Neuronal stem cell (in vitro differentiated cells): ENCODE measurements around the gene ANKH.

Experiments used
- DNase-seq: peaks from one replicate; pipeline ENCODE4 v3.0.0-alpha.2; 2013; ENCODE audit warnings: low spot score
- H2AFZ ChIP-seq: one replicate; pipeline ENCODE4 v1.6.1; 2013; ENCODE audit warnings: mild to moderate bottlenecking, low read length, inconsistent platforms
- H2AK5ac ChIP-seq: 2 replicates; pipeline ENCODE4 v1.6.1; 2013; ENCODE audit warnings: low read depth, mild to moderate bottlenecking, inconsistent platforms, low read length, moderate library complexity, mixed read lengths
- H2BK120ac ChIP-seq: 2 replicates; pipeline ENCODE4 v1.6.1; 2013; ENCODE audit warnings: low read depth, mild to moderate bottlenecking, inconsistent platforms, low read length, moderate library complexity, mixed read lengths
- H2BK12ac ChIP-seq: one replicate; pipeline ENCODE4 v1.6.1; 2013; ENCODE audit warnings: low read length, inconsistent platforms
- H2BK15ac ChIP-seq: 2 replicates; pipeline ENCODE4 v1.6.1; 2013; ENCODE audit warnings: mild to moderate bottlenecking, low read length, inconsistent platforms, mixed read lengths
- H2BK5ac ChIP-seq: one replicate; pipeline ENCODE4 v1.6.1; 2013; ENCODE audit warnings: inconsistent platforms, mild to moderate bottlenecking, low read length, moderate library complexity
- H3K14ac ChIP-seq: one replicate; pipeline ENCODE4 v1.6.1; 2013; ENCODE audit warnings: low read length, inconsistent platforms
- H3K18ac ChIP-seq: 2 replicates; pipeline ENCODE4 v1.6.1; 2013; ENCODE audit warnings: low read length, inconsistent platforms
- H3K23ac ChIP-seq: 2 replicates; pipeline ENCODE4 v1.6.1; 2013; ENCODE audit warnings: low read depth, mild to moderate bottlenecking, mixed read lengths, low read length, inconsistent platforms; ENCODE audit not compliant: poor library complexity
- H3K27ac ChIP-seq: replicated peaks from 3 replicates; pipeline ENCODE4 v1.5.1; 2013; ENCODE audit warnings: low read length, inconsistent platforms
- H3K27me3 ChIP-seq, 3 experiments: 2 replicates each; pipeline ENCODE4 v1.6.1; 2013; ENCODE audit warnings: low read length in 3 of 3, mild to moderate bottlenecking in 2 of 3, inconsistent platforms in 1 of 3, low read depth in 1 of 3, mixed read lengths in 1 of 3, moderate library complexity in 1 of 3; ENCODE audit not compliant: control insufficient read depth in 3 of 3, insufficient read depth in 3 of 3
- H3K36me3 ChIP-seq, 2 donors: replicated peaks in 1 of 2; 2 replicates each; pipeline ENCODE4 v1.6.1; 2013; ENCODE audit warnings: low read length in 2 of 2; ENCODE audit not compliant: control insufficient read depth in 2 of 2, insufficient read depth in 2 of 2
- H3K4ac ChIP-seq: 2 replicates; pipeline ENCODE4 v1.6.1; 2013; ENCODE audit warnings: inconsistent platforms, mild to moderate bottlenecking, low read length, moderate library complexity
- H3K4me1 ChIP-seq, 2 donors: 1 replicate in 1 of 2; 2 replicates in 1 of 2; pipeline ENCODE4 v1.6.1; 2013; ENCODE audit warnings: low read length in 2 of 2, low read depth in 1 of 2; ENCODE audit not compliant: control insufficient read depth in 2 of 2, insufficient read depth in 1 of 2
- H3K4me2 ChIP-seq: one replicate; pipeline ENCODE4 v1.6.1; 2013; ENCODE audit warnings: mild to moderate bottlenecking, low read length, inconsistent platforms; ENCODE audit not compliant: insufficient read depth, poor library complexity, severe bottlenecking
- H3K4me3 ChIP-seq, 2 donors: 2 replicates each; pipeline ENCODE4 v1.5.1; 2013; ENCODE audit warnings: low read length in 2 of 2, mild to moderate bottlenecking in 2 of 2, inconsistent platforms in 1 of 2, moderate library complexity in 1 of 2
- H3K79me1 ChIP-seq: one replicate; pipeline ENCODE4 v1.6.1; 2013; ENCODE audit warnings: low read depth, mild to moderate bottlenecking, inconsistent platforms, low read length, moderate library complexity
- H3K9ac ChIP-seq: one replicate; pipeline ENCODE4 v1.6.1; 2013; ENCODE audit warnings: mild to moderate bottlenecking, low read depth, low read length, inconsistent platforms; ENCODE audit not compliant: poor library complexity
- H3K9me3 ChIP-seq, 2 donors: replicated peaks in 1 of 2; 2 replicates each; pipeline versions ENCODE3 to v1.6.1; 2013; ENCODE audit warnings: low read length in 2 of 2, mild to moderate bottlenecking in 2 of 2, inconsistent platforms in 1 of 2, low read depth in 1 of 2, mixed read lengths in 1 of 2, moderate library complexity in 1 of 2; ENCODE audit not compliant: control insufficient read depth in 2 of 2, insufficient read depth in 1 of 2
- H4K8ac ChIP-seq: one replicate; pipeline ENCODE4 v1.6.1; 2013; ENCODE audit warnings: low read depth, mild to moderate bottlenecking, inconsistent platforms, low read length, moderate library complexity
- H4K91ac ChIP-seq: one replicate; pipeline ENCODE4 v1.6.1; 2013; ENCODE audit warnings: low read length, low read depth, mild to moderate bottlenecking, inconsistent platforms; ENCODE audit not compliant: poor library complexity
- WGBS, 2 donors: extraction: QIAGEN DNeasy Blood & Tissue Kit; methylation state at CpG; one replicate each; pipeline ENCODE4 v1.1.7; 2013; ENCODE audit warnings: missing lambda C conversion rate in 2 of 2, mixed read lengths in 1 of 2; ENCODE audit not compliant: insufficient read length in 2 of 2, insufficient replicate concordance in 1 of 2; ENCODE audit errors: extremely low coverage in 2 of 2; 5-methylcytosine and 5-hydroxymethylcytosine counted together

ANKH gene

GRCh38 chr5:14759744-14760547 lies 111.6 kb downstream of the ANKH start:
- H2AFZ ChIP-seq: no peak overlapping the region
- peaks cover 2 to 3% of the 10 kb centered on the region in 2 donors for H3K4me1 ChIP-seq
- WGBS, 2 donors: no CpG with 5 or more reads among the region's 6 CpGs
- H3K18ac ChIP-seq: no peak overlapping the region
- no peak overlapping the region for H3K9ac ChIP-seq
- H3K27ac ChIP-seq: no peak overlapping the region
- no peak overlapping the region for H2BK120ac ChIP-seq
- H3K23ac ChIP-seq: no peak overlapping the region
- no peaks in the 10 kb centered on the region for H3K79me1 ChIP-seq
- H3K27me3 ChIP-seq: no peaks in the 10 kb centered on the region
- H4K91ac ChIP-seq: no peak overlapping the region
- H4K8ac ChIP-seq: no peak overlapping the region
- no peak overlapping the region for H2BK15ac ChIP-seq
- no peak overlapping the region for H3K4ac ChIP-seq
- no peak overlapping the region for H3K4me3 ChIP-seq
- no peak overlapping the region for H2AK5ac ChIP-seq
- no peak overlapping the region for H3K14ac ChIP-seq
- H2BK12ac ChIP-seq: no peak overlapping the region
- DNase-seq: no peak
- H2BK5ac ChIP-seq: no peak overlapping the region
- H3K4me2 ChIP-seq: no peak overlapping the region
- no peaks in the 10 kb centered on the region for H3K9me3 ChIP-seq
- H3K36me3 ChIP-seq: no peaks in the 10 kb centered on the region

- H4K91ac ChIP-seq: no peak overlapping the region
- H3K4ac ChIP-seq: no peak overlapping the region
- H3K27me3 ChIP-seq: no peaks in the 10 kb centered on the region
- no peaks in the 10 kb centered on the region for H3K79me1 ChIP-seq
- no peak overlapping the region for H3K27ac ChIP-seq
- H2BK5ac ChIP-seq: no peak overlapping the region
- H3K4me3 ChIP-seq: no peak overlapping the region
- H3K36me3 ChIP-seq: no peaks in the 10 kb centered on the region
- H3K18ac ChIP-seq: no peak overlapping the region
- no peak overlapping the region for H3K14ac ChIP-seq
- peaks cover 2 to 3% of the 10 kb centered on the region in 2 donors for H3K4me1 ChIP-seq
- no peak for DNase-seq
- no peak overlapping the region for H2BK12ac ChIP-seq
- no peak overlapping the region for H2BK120ac ChIP-seq
- no peak overlapping the region for H2BK15ac ChIP-seq
- no peak overlapping the region for H2AFZ ChIP-seq
- H3K23ac ChIP-seq: no peak overlapping the region
- no peaks in the 10 kb centered on the region for H3K9me3 ChIP-seq
- no peak overlapping the region for H2AK5ac ChIP-seq
- H3K9ac ChIP-seq: no peak overlapping the region
- WGBS, 2 donors: no CpG with 5 or more reads among the region's 9 CpGs
- H4K8ac ChIP-seq: no peak overlapping the region
- H3K4me2 ChIP-seq: no peak overlapping the region
Observed at GRCh38 chr5:14757850-14758249, 113.7 kb downstream of the ANKH start.

- H3K9ac ChIP-seq: no peak overlapping the region
- no peak overlapping the region for H3K4me3 ChIP-seq
- no CpG with 5 or more reads among the region's 4 CpGs for WGBS, 2 donors
- H3K27ac ChIP-seq: no peak overlapping the region
- no peak overlapping the region for H4K8ac ChIP-seq
- H4K91ac ChIP-seq: no peak overlapping the region
- H3K79me1 ChIP-seq: no peaks in the 10 kb centered on the region
- H3K4ac ChIP-seq: no peak overlapping the region
- no peak overlapping the region for H2BK15ac ChIP-seq
- no peak overlapping the region for H3K23ac ChIP-seq
- no peak overlapping the region for H2AFZ ChIP-seq
- H3K14ac ChIP-seq: no peak overlapping the region
- H3K4me2 ChIP-seq: no peak overlapping the region
- H2BK5ac ChIP-seq: no peak overlapping the region
- peaks cover 2 to 9% of the 10 kb centered on the region in 2 donors for H3K4me1 ChIP-seq
- no peak overlapping the region for H2BK120ac ChIP-seq
- DNase-seq: no peak
- no peaks in the 10 kb centered on the region for H3K9me3 ChIP-seq
- no peaks in the 10 kb centered on the region for H3K36me3 ChIP-seq
- no peak overlapping the region for H3K18ac ChIP-seq
- no peak overlapping the region for H2BK12ac ChIP-seq
- H2AK5ac ChIP-seq: no peak overlapping the region
- no peaks in the 10 kb centered on the region for H3K27me3 ChIP-seq
Observed at GRCh38 chr5:14756478-14756877, 115.1 kb downstream of the ANKH start.

GRCh38 chr5:14753947-14754346 lies 117.6 kb downstream of the ANKH start:
- Histone ChIP-seq H2BK12ac (no peak overlapping the region), H3K27me3 (no peaks in the 10 kb centered on the region), H3K4me3 (no peak overlapping the region), H3K4ac (no peak overlapping the region), H3K36me3 (peaks cover 0 to 7% of the 10 kb centered on the region in 2 donors), H2BK15ac (no peak overlapping the region), H2BK120ac (no peak overlapping the region), H4K91ac (no peak overlapping the region), H2AFZ (no peak overlapping the region), H4K8ac (no peak overlapping the region), H3K27ac (no peak overlapping the region), H3K14ac (no peak overlapping the region), H3K23ac (no peak overlapping the region), H3K18ac (no peak overlapping the region), H2BK5ac (no peak overlapping the region), H3K4me1 (peaks cover 2 to 9% of the 10 kb centered on the region in 2 donors), H3K79me1 (no peaks in the 10 kb centered on the region), H3K4me2 (no peak overlapping the region), H2AK5ac (no peak overlapping the region), H3K9me3 (no peaks in the 10 kb centered on the region), H3K9ac (no peak overlapping the region)
- no CpG with 5 or more reads among the region's 3 CpGs for WGBS, 2 donors
- DNase-seq: no peak
